ENCODE measurements around the gene HMHB1.

HMHB1 gene

DNA sequence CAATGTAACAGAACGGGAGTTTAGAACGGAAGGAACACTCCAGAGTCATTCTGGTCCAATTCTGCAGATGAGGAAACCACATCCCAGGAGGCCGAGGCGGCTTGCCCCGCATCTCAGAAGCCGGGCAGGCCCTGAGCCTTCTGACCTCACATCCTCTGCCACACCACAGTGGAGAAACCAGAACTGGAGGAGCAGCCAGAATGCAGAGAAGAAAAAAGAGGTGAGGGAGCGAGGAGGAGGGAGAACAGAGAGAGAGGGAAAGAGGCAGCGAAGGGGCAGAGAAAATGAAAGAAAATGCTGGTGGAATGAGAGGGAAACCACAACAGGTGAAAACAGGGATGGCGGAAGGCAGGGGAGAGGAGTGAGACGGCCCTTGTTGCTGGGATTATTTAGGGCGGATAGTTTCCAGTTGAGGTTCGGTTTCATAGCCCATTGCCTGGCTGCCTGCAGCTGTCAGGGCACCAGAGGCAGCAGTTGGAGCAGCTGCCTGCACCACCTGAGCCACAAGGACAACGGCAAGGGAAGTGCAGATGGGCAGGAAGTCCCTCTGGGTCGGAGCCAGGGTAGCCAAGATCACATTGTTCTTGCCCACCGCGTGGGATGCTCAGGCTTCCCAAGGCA, at the start of gene HMHB1:
TSS of gene HMHB1 (plus strand) at position 77 of the 621 bp plus-strand sequence.
- DNase-seq: no peak

- DNase-seq: no peak
These were observed 49.2 kb upstream of the HMHB1 start for GRCh38 chr5:143762636-143763220.

DNA sequence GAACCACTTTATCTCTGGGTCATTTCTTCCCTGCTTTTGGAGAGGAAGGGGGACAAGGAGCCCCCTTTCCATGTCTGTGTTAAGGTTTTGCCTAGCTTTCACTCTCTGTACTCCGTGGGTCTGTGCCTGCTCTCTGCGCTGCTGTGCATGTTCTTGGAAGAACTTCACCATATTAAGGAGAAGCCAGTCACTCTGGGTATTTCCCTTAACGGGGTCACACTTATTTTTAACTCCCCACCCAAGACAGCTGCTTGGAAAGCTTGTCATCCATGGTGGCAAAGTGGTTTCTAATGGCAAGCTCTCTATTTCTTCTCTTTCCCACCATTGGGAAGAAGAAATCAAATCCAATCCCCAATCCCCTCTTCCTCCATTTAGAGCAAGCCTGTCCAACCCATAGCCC, 44.8 kb upstream of the HMHB1 start:
- DNase-seq: no peak

GRCh38 chr5:143769026-143769786, 42.8 kb upstream of the HMHB1 start:
- no peak for DNase-seq

DNA sequence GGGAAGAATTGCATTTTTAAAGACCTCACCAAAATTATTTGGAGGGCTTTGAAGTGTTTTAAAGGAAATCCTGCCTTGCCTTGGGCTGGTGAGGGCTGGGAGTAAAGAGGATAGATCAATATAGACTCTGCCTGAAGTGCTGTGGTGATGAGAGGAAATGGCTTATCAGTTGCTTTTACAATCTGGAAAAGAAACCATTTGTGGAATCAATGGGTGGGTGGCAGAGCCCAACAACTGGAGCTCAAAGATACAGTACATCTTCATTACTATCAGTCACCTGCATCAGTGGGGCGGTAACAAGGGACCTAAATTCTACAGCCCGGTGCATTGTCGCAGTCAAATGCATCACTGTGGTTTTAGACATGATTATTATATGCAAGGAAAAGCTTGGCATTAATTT, 41.5 kb upstream of the HMHB1 start:
- DNase-seq: no peak

GRCh38 chr5:143771189-143771588, 40.8 kb upstream of the HMHB1 start:
- DNase-seq: no peak

DNA sequence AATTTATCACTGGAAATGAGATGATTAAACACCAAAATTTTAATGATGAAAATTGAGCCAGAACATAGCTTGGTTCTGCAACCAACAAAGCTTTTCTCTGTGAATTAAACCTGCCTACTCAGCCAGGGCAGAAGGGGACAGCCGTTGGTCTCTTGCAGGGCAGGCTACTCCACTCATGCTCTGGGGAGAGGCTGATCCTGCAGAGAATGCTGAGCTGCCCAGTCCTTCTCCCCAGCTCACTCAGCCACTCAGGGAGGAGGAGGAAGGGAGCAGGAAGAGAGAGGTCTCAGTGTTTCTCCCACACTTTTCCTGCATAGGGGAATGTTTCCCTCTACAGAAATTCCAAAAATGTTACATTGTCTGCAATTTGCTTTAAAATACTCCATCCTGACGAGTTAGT, 40.4 kb upstream of the HMHB1 start:
- no peak for DNase-seq

DNA sequence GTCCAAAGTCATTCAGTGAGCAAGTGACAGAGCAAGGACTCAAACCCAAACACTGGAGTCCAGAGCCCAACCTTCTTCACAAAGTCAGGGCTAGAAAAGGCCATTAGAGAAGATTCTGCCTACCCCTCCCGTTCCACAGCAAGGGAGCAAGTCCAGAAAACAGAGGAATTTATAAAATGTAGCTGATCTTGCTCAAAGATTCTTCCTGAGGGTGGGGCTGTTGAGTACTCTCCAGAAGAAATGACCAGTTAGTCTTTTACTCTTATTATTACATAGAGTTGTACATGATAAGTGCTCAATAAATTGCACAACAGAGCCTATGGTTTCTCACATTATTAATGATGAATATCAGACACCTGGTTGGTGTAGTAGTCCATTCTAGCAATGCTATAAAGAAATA, 39.3 kb upstream of the HMHB1 start:
- DNase-seq: no peak

DNA sequence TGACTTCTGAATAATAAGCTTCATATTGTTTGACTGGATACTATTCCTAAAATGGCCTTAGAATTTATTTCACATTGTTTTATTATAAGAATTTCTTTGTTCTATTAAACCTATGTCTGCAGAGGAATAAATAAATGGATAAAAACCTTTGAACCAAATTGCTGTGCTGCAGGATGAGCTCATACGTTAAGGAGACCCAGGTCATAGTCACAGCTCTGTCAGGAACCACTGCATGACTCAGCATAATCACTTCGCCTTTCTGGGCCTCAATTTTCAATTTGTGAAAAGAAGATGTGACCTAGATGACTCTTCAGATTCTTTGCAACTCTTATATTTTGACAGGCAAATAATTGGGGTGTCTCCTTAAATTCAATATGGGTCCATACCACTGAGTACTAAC, 36.7 kb upstream of the HMHB1 start:
- DNase-seq: no peak

DNA sequence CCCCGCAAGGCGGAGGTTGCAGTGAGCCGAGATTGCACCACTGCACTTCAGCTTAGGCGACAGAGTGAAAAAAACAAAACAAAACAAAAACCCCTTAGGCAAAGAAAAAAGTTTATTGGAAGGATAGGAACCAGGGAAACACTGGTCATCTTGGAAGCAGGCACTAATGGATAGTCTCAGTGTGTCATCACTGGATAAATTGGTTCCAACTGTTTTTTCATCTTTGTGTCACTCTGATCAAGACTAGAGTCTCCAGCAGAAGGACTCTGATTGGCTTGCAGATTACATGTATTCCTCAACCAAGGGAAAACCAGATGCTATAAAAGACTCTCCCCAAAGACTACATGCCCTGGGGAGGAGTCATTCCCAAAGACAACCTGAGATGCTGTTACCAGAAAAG, 35.0 kb upstream of the HMHB1 start:
- no peak for DNase-seq

GRCh38 chr5:143779506-143779905, 32.5 kb upstream of the HMHB1 start:
- no peak for DNase-seq

DNA sequence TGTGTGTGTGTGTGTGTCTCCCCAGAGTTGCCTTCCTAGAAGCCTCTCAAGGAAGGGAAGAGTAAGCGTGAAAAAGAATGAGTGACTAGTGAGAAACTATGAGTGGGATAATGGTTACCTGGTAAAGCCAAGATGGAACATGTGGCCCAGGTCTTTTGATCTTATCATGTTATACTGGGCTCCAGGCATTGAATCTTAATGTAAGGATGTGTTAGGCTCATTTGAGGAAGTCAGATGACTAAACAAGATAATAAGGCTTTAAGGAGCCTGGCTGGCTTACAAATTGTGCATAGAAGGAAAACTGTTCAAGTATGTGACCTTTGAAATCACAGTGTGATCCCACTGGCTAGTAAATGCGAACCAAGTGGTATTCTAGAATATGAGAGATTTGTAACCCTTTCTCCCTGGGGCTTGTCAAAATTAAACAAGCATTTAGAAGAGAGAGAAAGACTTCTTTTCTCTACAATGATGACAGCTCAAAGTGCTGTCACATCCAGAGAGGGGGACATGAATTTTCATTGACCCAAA, 29.9 kb upstream of the HMHB1 start:
- DNase-seq: no peak

GRCh38 chr5:143782588-143783386, 29.2 kb upstream of the HMHB1 start:
- no peak for DNase-seq

- DNase-seq: no peak
These were observed 23.6 kb upstream of the HMHB1 start for GRCh38 chr5:143788401-143788800.

- no peak for DNase-seq
These were observed 21.4 kb upstream of the HMHB1 start for GRCh38 chr5:143790457-143791112.

- DNase-seq: no peak
These were observed 19.9 kb upstream of the HMHB1 start for GRCh38 chr5:143791848-143792731.

GRCh38 chr5:143793249-143793648, 18.7 kb upstream of the HMHB1 start:
- no peak for DNase-seq

GRCh38 chr5:143796125-143796524, 15.8 kb upstream of the HMHB1 start:
- DNase-seq: no peak

GRCh38 chr5:143796753-143797152, 15.2 kb upstream of the HMHB1 start:
- DNase-seq: no peak

- DNase-seq: no peak
These were observed 11.2 kb upstream of the HMHB1 start for GRCh38 chr5:143800715-143801114.

DNA sequence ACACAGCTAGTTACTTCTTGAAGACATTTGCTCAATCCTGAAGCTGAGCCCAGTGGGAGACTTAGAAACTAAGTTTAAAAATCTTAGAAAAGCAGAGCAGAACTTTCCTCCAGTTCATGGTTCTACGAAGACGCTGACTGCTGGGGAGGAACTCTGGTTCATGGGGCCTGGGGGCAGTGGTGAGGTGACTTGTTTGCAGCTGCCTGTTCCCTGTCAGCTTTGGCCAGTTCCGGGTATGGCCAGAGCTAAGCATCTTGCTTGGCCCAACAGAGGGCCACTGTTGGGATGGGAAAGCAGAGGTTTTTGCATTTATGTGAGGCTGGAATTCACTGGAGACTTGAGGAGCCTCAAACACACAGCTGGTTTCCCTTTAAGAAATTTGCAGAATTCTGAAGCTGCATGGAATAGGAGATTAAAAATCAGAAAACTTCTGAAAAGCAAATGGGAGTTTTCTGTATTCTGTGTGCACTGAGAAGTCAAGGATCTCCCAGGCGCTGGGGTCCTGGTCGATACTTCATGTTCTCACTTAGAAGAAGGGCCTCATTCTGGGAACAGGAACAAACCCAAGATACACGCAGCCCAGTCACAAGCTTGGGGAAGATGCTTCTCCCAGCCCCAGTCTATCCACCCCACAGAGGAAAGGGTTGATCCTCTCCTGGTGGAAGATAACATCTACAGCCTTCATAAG, 10.6 kb upstream of the HMHB1 start:
- no peak for DNase-seq
